HG03442 (cell line): ENCODE measurements around the gene JMJD1C.

ENCODE experiments used
- ATAC-seq: cut with Tn5 transposase; IDR thresholded peaks from one replicate; pipeline ENCODE4 v1.9.1; 2021; ENCODE audit warnings: mild to moderate bottlenecking, moderate library complexity; ENCODE audit not compliant: unreplicated experiment

Gene JMJD1C

GRCh38 chr10:63483983-63484382 is 18.2 kb upstream of the JMJD1C start:
- no peak for ATAC-seq

GRCh38 chr10:63481815-63482421 is 16.1 kb upstream of the JMJD1C start:
- no peak for ATAC-seq

GRCh38 chr10:63480237-63480636 is 14.5 kb upstream of the JMJD1C start:
- ATAC-seq: no peak

- ATAC-seq: no peak
Measured at GRCh38 chr10:63478564-63478963, 12.8 kb upstream of the JMJD1C start.

GRCh38 chr10:63477927-63478326 is 12.2 kb upstream of the JMJD1C start:
- ATAC-seq: no peak

GRCh38 chr10:63474488-63474887 is 8.7 kb upstream of the JMJD1C start:
- ATAC-seq: no peak

- ATAC-seq: no peak
Measured at GRCh38 chr10:63470928-63471327, 5.2 kb upstream of the JMJD1C start.

GRCh38 chr10:63468947-63469346 is 3.2 kb upstream of the JMJD1C start:
- ATAC-seq: no peak

GRCh38 chr10:63467841-63468240 is 2.1 kb upstream of the JMJD1C start:
- ATAC-seq: no peak

- ATAC-seq: peak; percentile 23
Measured at GRCh38 chr10:63466144-63466935, 563 bp upstream of the JMJD1C start.

GRCh38 chr10:63464402-63465292 is 1.1 kb downstream of the JMJD1C start:
- ATAC-seq: peak; percentile 38

- no peak for ATAC-seq
Measured at GRCh38 chr10:63462442-63462841, 3.3 kb downstream of the JMJD1C start.

GRCh38 chr10:63458177-63458576 is 7.6 kb downstream of the JMJD1C start:
- no peak for ATAC-seq

GRCh38 chr10:63457594-63457993 is 8.2 kb downstream of the JMJD1C start:
- ATAC-seq: no peak

- no peak for ATAC-seq
Measured at GRCh38 chr10:63456437-63457210, 9.2 kb downstream of the JMJD1C start.

- ATAC-seq: no peak
Measured at GRCh38 chr10:63455507-63455906, 10.3 kb downstream of the JMJD1C start.

- no peak for ATAC-seq
Measured at GRCh38 chr10:63454631-63455030, 11.1 kb downstream of the JMJD1C start.

- no peak for ATAC-seq
Measured at GRCh38 chr10:63452524-63452923, 13.3 kb downstream of the JMJD1C start.

- no peak for ATAC-seq
Measured at GRCh38 chr10:63446716-63447440, 18.9 kb downstream of the JMJD1C start.

- ATAC-seq: no peak
Measured at GRCh38 chr10:63441404-63441803, 24.4 kb downstream of the JMJD1C start.
